MM.1S (cell line): ENCODE measurements around the gene TCL1B.

Source experiments
- EZH2 ChIP-seq: fragments of 300-600 bp; sonication (generic); optimal IDR thresholded peaks from 2 replicates; pipeline ENCODE3; 2017; ENCODE audit warnings: low read depth, mild to moderate bottlenecking, antibody characterized with exemption, low read length, mixed read lengths
- TF ChIP-seq, protein P1 (sequence below): fragments of 300-600 bp; sonication (generic); IDR thresholded peaks from 2 replicates; pipeline ENCODE4 v1.5.1; 2016; ENCODE audit warnings: antibody characterized with exemption, low read length, mixed read lengths

DNA sequence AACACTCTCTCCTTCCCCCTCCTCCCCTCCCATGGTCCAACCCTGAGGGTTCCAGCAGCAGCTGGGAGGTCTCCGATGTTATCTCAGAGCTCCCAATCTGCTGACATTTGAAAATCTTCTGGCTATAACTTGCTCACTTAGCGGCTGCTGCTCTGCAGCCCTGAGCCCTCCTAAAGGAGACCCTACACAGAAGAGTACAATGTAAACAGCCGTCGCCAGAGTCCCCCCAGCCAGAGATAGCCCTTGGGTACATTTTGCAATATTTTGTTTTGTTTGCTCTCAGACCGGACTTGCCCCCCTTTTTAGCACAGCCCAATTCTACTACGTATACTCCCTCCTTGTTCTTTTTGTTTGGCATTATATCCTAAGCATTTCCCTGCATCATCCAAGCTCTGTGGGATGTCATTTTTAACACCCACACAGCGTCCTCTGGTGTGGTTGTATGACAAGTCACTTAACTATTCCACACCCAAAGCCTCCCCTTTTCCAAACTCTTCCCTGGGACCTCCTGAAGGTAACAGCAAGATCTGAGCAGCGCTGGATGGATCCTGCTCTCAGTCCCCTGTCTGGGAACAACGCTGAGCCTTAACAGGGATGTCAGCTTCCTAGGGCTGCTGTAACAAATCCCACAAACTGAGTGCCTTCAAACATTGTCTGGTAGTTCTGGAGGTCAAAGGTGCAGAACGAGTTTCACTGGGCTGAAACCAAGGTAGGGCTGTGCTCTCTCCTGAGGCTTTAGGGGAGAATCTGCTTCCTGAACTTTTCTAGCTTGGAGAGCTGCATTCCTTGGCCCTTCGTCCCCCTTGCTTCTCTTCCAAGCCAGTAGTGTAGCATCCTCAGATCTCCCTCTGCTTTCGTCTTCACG lies 25.3 kb upstream of the TCL1B start:
- TF ChIP-seq, protein P1, sequence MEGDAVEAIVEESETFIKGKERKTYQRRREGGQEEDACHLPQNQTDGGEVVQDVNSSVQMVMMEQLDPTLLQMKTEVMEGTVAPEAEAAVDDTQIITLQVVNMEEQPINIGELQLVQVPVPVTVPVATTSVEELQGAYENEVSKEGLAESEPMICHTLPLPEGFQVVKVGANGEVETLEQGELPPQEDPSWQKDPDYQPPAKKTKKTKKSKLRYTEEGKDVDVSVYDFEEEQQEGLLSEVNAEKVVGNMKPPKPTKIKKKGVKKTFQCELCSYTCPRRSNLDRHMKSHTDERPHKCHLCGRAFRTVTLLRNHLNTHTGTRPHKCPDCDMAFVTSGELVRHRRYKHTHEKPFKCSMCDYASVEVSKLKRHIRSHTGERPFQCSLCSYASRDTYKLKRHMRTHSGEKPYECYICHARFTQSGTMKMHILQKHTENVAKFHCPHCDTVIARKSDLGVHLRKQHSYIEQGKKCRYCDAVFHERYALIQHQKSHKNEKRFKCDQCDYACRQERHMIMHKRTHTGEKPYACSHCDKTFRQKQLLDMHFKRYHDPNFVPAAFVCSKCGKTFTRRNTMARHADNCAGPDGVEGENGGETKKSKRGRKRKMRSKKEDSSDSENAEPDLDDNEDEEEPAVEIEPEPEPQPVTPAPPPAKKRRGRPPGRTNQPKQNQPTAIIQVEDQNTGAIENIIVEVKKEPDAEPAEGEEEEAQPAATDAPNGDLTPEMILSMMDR = no peak
- TF ChIP-seq EZH2 = no peak
